Coronary artery (tissue), 2 donors: ENCODE measurements around the gene LHPP.
"Not testable (repeated sequence)": the region's sequence is repeated elsewhere in the genome, so short reads cannot be mapped to it uniquely, and the experiment has no call there.

Experiments used
- DNase-seq: peaks from one replicate; pipeline ENCODE4 v3.0.0-alpha.2; 2017; ENCODE audit warnings: low spot score
- H3K27ac ChIP-seq, 2 donors: fragments of 200-600 bp; sonication (generic); one replicate each; pipeline ENCODE4 v1.5.1; 2016 to 2019
- H3K4me3 ChIP-seq: fragments of 200-600 bp; sonication (generic); 2 replicates; pipeline ENCODE4 v1.5.1; 2016; ENCODE audit warnings: mild to moderate bottlenecking, moderate library complexity
- TF ChIP-seq, protein P1 (sequence below): fragments of 200-600 bp; sonication (generic); IDR thresholded peaks from one replicate; pipeline ENCODE4 v1.5.1; 2019; ENCODE audit warnings: antibody characterized with exemption

Gene LHPP

DNA sequence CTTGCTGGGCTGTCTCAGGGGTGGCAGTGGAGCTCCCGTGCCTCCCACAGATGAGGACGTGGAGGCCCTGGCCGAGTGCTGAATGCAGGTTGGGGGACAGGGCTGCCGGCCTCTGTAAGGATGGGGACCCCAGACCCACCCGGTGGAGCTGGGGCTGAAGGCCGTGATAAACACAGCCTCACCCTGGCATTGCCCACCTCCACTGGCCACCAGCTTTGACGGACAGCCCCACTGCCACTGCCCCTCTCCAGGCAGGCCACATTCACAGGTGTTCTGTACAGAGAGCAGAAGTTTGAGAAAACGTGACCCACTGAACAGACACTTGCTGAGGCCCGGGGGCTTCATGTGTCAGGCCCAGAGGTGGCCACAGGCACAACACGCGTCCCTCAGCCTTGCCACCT lies 126.2 kb downstream of the LHPP start:
- no peak overlapping the region for H3K27ac ChIP-seq
- no peak for DNase-seq
- no peak overlapping the region for H3K4me3 ChIP-seq
- TF ChIP-seq, protein P1, sequence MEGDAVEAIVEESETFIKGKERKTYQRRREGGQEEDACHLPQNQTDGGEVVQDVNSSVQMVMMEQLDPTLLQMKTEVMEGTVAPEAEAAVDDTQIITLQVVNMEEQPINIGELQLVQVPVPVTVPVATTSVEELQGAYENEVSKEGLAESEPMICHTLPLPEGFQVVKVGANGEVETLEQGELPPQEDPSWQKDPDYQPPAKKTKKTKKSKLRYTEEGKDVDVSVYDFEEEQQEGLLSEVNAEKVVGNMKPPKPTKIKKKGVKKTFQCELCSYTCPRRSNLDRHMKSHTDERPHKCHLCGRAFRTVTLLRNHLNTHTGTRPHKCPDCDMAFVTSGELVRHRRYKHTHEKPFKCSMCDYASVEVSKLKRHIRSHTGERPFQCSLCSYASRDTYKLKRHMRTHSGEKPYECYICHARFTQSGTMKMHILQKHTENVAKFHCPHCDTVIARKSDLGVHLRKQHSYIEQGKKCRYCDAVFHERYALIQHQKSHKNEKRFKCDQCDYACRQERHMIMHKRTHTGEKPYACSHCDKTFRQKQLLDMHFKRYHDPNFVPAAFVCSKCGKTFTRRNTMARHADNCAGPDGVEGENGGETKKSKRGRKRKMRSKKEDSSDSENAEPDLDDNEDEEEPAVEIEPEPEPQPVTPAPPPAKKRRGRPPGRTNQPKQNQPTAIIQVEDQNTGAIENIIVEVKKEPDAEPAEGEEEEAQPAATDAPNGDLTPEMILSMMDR = no peak

DNA sequence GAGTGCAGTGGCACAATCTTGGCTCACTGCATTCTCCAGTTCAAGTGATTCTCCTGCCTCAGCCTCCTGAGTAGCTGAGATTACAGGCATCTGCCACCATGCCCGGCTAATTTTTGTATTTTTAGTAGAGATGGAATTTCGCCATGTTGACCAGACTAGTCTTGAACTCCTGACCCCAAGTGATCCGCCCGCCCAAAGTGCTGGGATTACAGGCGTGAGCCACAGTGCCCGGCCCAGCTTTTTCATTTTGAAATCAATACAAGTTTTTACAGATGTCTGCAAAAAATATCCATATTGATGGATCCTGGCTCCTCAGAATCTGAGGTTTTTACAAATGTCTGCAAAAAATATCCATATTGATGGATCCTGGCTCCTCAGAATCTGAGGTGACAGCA lies 126.7 kb downstream of the LHPP start:
- peak overlapping the region in 1 of 2 donors; percentile 54 for H3K27ac ChIP-seq
- H3K4me3 ChIP-seq, DNase-seq: not testable (repeated sequence)

DNA sequence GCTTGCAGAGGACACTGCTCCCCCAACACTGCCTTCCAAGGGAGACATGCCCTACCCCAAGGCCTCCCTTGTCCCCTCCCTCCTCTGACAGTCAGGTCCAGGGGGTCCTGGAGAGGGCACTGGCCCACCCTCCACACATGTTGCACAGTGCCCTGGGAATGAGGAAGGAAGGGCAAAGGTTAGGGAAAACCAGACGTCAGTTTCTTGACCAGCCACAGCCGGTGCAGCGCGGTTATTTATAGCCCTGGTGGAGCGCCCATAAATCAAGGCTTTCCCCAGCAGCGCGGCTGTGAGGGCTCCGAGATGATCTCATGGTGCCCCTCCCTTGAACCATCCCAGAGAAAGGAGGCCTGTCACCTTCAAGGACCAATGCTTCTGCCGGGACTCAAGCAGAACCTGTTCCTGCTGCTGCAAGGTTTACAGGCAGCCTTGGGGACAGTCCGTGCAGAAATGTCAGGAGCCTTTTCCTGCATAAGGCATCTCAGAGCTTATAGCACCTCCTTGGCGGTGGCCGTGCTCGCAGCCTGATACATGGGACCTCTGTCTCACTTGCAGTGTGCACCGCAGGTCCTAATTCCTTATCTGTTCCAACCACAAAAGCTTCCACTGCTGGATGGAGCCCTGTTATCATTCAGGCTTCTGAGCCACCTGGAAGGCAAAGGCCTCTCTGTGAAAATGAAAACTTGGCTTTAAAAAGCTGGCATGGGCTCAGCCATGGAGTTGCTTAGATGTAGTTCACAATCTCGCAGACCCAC lies 127.3 kb downstream of the LHPP start:
- Histone ChIP-seq H3K27ac (peak overlapping the region; percentile 8 to 54), H3K4me3 (peak overlapping the region; percentile 56)
- DNase-seq = no peak
- TF ChIP-seq, protein P1 = no peak

DNA sequence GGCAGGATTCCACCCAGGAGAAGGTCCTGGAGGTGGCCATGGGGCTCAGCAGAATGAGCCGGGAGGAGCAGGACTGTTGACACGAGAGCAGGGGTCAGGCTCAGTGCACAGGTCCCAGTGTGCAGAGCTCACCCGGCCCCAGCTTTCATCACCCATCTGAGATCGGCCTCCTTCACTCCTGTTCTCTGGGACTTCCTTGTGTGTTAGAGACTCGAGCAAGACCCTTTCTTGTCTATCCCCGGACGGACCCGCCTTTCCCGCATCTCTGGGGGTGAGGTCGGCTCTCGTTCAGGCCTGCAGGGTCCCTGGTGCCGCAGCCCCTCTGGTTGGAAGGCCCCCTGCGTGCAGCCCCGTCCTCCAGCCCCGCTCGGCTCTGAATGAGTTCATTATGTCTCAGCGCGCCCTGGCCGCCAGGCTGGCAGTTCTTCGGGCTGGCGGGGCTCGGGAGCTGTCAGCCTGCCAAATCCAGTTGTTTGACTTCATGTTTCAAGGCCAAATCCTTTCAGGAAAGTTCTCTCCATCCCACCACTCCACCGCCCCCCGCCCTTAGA lies 127.9 kb downstream of the LHPP start:
- H3K27ac ChIP-seq = peak overlapping the region; percentile 8 to 54
- TF ChIP-seq, protein P1 = no peak
- DNase-seq = no peak
- H3K4me3 ChIP-seq = peak overlapping the region; percentile 56

DNA sequence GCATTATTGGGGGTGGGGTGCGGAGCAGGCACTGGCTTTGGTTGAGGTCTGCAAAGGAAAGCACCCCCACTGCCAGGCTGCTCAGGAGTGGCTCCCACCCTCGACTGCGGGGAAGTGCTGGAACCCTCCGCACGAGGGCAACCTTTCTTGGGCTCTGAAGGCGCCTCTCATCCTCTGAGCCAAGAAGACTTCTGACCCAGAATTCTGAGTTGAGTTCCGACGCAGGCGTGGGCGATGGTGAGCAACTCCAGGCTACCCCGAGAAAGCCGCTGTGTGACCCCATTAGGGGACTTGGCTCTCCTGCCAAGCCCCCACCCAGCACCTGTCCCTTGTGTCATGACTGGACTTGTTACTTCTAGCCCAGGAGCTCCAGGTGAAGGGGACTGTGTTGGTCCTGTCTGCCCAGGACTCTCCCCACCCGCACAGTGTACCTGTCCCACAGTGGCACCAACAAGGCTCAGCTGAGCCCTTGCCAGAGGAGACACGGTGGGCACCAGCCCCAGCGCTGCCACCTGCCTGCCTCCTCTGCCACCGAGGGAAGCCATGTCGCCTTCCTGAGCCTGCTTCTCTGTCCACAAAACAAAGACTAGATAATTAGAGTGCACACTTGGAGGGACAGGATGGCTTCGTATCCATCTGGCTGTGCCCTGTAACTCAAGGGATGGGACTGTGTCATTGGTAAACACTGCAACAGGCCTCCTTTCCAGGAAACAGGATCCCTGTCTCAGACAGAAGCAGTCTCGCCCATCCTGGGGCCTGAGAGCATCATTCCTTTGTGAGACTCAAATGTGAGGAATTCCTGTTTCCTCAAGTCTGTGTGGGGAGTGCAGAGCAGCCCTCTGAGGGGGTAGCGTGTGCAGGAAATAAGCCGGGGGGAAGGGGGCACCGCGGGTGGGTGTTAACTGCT lies 128.8 kb downstream of the LHPP start:
- TF ChIP-seq, protein P1 = no peak
- Histone ChIP-seq H3K27ac (no peak overlapping the region), H3K4me3 (no peak overlapping the region)
- no peak for DNase-seq

DNA sequence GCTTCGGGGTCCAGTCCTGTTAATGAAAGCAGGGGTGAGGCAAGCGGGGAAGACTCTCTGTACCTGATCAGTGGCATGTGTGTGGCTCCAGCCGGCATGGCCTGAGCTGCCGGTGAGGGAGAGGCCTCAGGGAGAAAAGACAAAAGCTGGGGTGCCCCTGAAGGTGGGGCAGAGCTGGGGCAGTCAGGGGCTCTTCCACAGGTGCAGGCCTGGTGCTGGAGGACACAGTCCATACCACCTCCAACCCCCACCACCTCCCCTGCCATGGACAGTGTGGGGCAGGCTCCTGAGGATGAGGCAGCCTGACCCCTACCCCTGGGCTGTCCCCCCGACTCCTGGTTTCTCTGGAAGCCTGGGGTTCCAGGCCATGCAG lies 129.5 kb downstream of the LHPP start:
- TF ChIP-seq, protein P1 = no peak
- DNase-seq = no peak
- Histone ChIP-seq H3K4me3 (no peak overlapping the region), H3K27ac (no peak overlapping the region)

DNA sequence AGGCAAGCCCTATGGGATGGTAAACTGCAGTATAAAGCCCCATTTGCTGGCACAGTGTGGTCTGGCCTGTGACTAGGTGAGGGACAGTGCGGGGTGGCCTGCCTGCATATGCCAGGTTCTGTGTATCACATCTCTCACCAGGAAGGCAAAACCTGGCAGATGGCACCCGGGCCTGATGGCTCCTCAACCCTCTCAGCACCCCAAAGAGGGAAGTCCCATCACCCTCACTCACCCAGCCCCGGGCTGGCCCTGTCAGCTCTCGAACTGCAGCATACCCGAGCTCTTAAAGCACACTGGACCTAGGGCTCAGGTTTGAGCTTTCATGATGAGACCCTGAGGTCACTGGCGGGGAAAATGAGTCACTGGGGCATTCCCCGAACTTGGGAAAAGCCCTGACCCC lies 130.5 kb downstream of the LHPP start:
- TF ChIP-seq, protein P1 = no peak
- DNase-seq = no peak
- Histone ChIP-seq H3K27ac (no peak overlapping the region), H3K4me3 (no peak overlapping the region)
